HepG2 (cell line): ENCODE data around the gene STOML2. TPM values are rescaled to one million over a fixed set of nuclear protein-coding genes. Genes with fewer than 3 reads are reported as not detected.

Experiments used
- CAMTA2 ChIP-seq: sonication (generic); formaldehyde crosslinking; IDR thresholded peaks from 2 replicates; pipeline ENCODE4 v1.4.0; 2020; ENCODE audit warnings: mild to moderate bottlenecking, missing genetic modification reagents, borderline replicate concordance
- CHCHD3 ChIP-seq: sonication (generic); formaldehyde crosslinking; IDR thresholded peaks from 2 replicates; pipeline ENCODE4 v1.8.0; 2022; ENCODE audit warnings: mild to moderate bottlenecking, missing genetic modification reagents, moderate library complexity
- GATAD2A ChIP-seq: IDR thresholded peaks from 2 replicates; pipeline ENCODE4 v1.6.1; 2016
- HOXA9 ChIP-seq: sonication (generic); formaldehyde crosslinking; IDR thresholded peaks from 2 replicates; pipeline ENCODE4 v1.8.1; 2022; ENCODE audit warnings: missing genetic modification reagents, mild to moderate bottlenecking, moderate library complexity, borderline replicate concordance
- ISL2 ChIP-seq: sonication (generic); formaldehyde crosslinking; IDR thresholded peaks from 2 replicates; pipeline ENCODE4 v1.5.0; 2020; ENCODE audit warnings: missing genetic modification reagents
- JUND ChIP-seq: sonication (generic); formaldehyde crosslinking; IDR thresholded peaks from 2 replicates; pipeline ENCODE4 v1.8.0; 2022; ENCODE audit warnings: mild to moderate bottlenecking, missing genetic modification reagents
- MAZ ChIP-seq, 2 experiments: sonication (generic) in 1 of 2; formaldehyde crosslinking in 1 of 2; IDR thresholded peaks; 2 replicates each; pipeline versions ENCODE4 v1.5.0 to v1.6.1; 2012 to 2020; ENCODE audit warnings: low read depth in 2 of 2, mild to moderate bottlenecking in 2 of 2, borderline replicate concordance in 1 of 2, improper control_type of control experiment in 1 of 2, low read length in 1 of 2, missing genetic modification reagents in 1 of 2, moderate library complexity in 1 of 2
- MED1 ChIP-seq: sonication (generic); formaldehyde crosslinking; IDR thresholded peaks from 2 replicates; pipeline ENCODE4 v1.4.0; 2020; ENCODE audit warnings: missing genetic modification reagents
- RFX3 ChIP-seq: IDR thresholded peaks from 2 replicates; pipeline ENCODE4 v1.6.1; 2016; ENCODE audit warnings: missing biosample characterization, missing genetic modification reagents
- SIX1 ChIP-seq: sonication (generic); formaldehyde crosslinking; IDR thresholded peaks from 2 replicates; pipeline ENCODE4 v1.4.0; 2020; ENCODE audit warnings: missing genetic modification reagents, borderline replicate concordance
- TOPORS ChIP-seq: sonication (generic); formaldehyde crosslinking; IDR thresholded peaks from 2 replicates; pipeline ENCODE4 v1.8.0; 2023; ENCODE audit warnings: mild to moderate bottlenecking, missing genetic modification reagents
- ZFP41 ChIP-seq: sonication (generic); formaldehyde crosslinking; IDR thresholded peaks from 2 replicates; pipeline ENCODE4 v1.4.0; 2020; ENCODE audit warnings: mild to moderate bottlenecking, missing genetic modification reagents, borderline replicate concordance
- ZFY ChIP-seq: sonication (generic); formaldehyde crosslinking; IDR thresholded peaks from 2 replicates; pipeline ENCODE4 v1.4.0; 2020; ENCODE audit warnings: missing genetic modification reagents
- ZMYM3 ChIP-seq: sonication (generic); formaldehyde crosslinking; IDR thresholded peaks from 2 replicates; pipeline ENCODE4 v1.5.1; 2020; ENCODE audit warnings: mild to moderate bottlenecking, missing genetic modification reagents
- ZNF30 ChIP-seq: sonication (generic); formaldehyde crosslinking; IDR thresholded peaks from 2 replicates; pipeline ENCODE4 v1.5.0; 2020; ENCODE audit warnings: mild to moderate bottlenecking, missing genetic modification reagents
- ZNF446 ChIP-seq: sonication (generic); formaldehyde crosslinking; IDR thresholded peaks from 2 replicates; pipeline ENCODE4 v1.5.0; 2020; ENCODE audit warnings: mild to moderate bottlenecking, missing genetic modification reagents
- ZNF557 ChIP-seq: sonication (generic); formaldehyde crosslinking; IDR thresholded peaks from 2 replicates; pipeline ENCODE4 v1.4.0; 2020; ENCODE audit warnings: missing genetic modification reagents
- ZNF558 ChIP-seq: sonication (generic); formaldehyde crosslinking; IDR thresholded peaks from 2 replicates; pipeline ENCODE4 v1.9.0; 2022; ENCODE audit warnings: mild to moderate bottlenecking, missing genetic modification reagents, borderline replicate concordance
- ZNF660 ChIP-seq: sonication (generic); formaldehyde crosslinking; IDR thresholded peaks from 2 replicates; pipeline ENCODE4 v1.5.1; 2020; ENCODE audit warnings: mild to moderate bottlenecking, low read depth, missing genetic modification reagents, borderline replicate concordance
- ZNF670 ChIP-seq: sonication (generic); formaldehyde crosslinking; IDR thresholded peaks from 2 replicates; pipeline ENCODE4 v1.8.0; 2022; ENCODE audit warnings: mild to moderate bottlenecking, missing genetic modification reagents, borderline replicate concordance
- ZNF766 ChIP-seq: sonication (generic); formaldehyde crosslinking; IDR thresholded peaks from 2 replicates; pipeline ENCODE4 v1.5.0; 2020; ENCODE audit warnings: missing genetic modification reagents, borderline replicate concordance
- ZSCAN29 ChIP-seq: sonication (generic); formaldehyde crosslinking; conservative IDR thresholded peaks from 2 replicates; pipeline ENCODE4 v1.4.0; 2020; ENCODE audit warnings: mild to moderate bottlenecking, missing genetic modification reagents
- ZZZ3 ChIP-seq: sonication (generic); formaldehyde crosslinking; IDR thresholded peaks from 2 replicates; pipeline ENCODE4 v1.4.0; 2020; ENCODE audit warnings: missing genetic modification reagents, mild to moderate bottlenecking, borderline replicate concordance
- polyA plus RNA-seq, 8 experiments: library from polyadenylated mRNA; depleted of rRNA in 3 of 8; stranded (reverse) in 7 of 8; unstranded in 1 of 8; fragments of >200 nt; fragmentation: Illumina TruSeq in 4 of 8; extraction: Trizol in 4 of 8; gene quantifications; 2 replicates each; pipeline versions ENCODE4 v1.2.1 to v1.2.3, GENCODE V29; 2011 to 2016; ENCODE audit warnings: low read depth in 4 of 8, missing spikeins in 1 of 8, mixed read lengths in 1 of 8; ENCODE audit not compliant: insufficient read depth in 1 of 8
- total RNA-seq, 5 experiments: library from RNA; depleted of rRNA; stranded (reverse); fragments of >200 nt; fragmentation: Illumina TruSeq; extraction: Trizol; gene quantifications; 2 replicates each; pipeline ENCODE4 v1.2.3, GENCODE V29; 2016; ENCODE audit warnings: low read depth in 1 of 5
- TF ChIP-seq, protein P1 (sequence below): sonication (generic); formaldehyde crosslinking; IDR thresholded peaks from 2 replicates; pipeline ENCODE4 v1.8.0; 2022; ENCODE audit warnings: missing genetic modification reagents, mild to moderate bottlenecking, inconsistent platforms, borderline replicate concordance
- TF ChIP-seq, protein P2 (sequence below): sonication (generic); formaldehyde crosslinking; IDR thresholded peaks from 2 replicates; pipeline ENCODE4 v1.5.0; 2020; ENCODE audit warnings: missing genetic modification reagents
- TF ChIP-seq, protein P3 (sequence below): fragments of 450-650 bp; IDR thresholded peaks from 2 replicates; pipeline ENCODE4 v1.6.1; 2016

The STOML2 gene
- total and polyA plus RNA-seq, 2 of the 13 experiments (the other 11 are each of a cell fraction or from before 2014, with no cell fraction given) = 245 to 250 TPM

- TF ChIP-seq ZFP41 (CRISPR knock-in tag) (no peak), ZNF670 (peak; percentile 57; the same call in 1 of the 2 replicates), SIX1 (CRISPR knock-in tag) (no peak), ZSCAN29 (CRISPR knock-in tag) (peak; percentile 68; the same call in 1 of the 2 replicates), ZMYM3 (CRISPR knock-in tag) (no peak), ZNF30 (CRISPR knock-in tag) (peak; percentile 69; the same call in 1 of the 2 replicates), HOXA9 (CRISPR knock-in tag) (no peak; the same call in 1 of the 2 replicates), ZFY (CRISPR knock-in tag) (peak; percentile 99), TOPORS (peak; percentile 97), RFX3 (CRISPR knock-in tag) (no peak), CHCHD3 (CRISPR knock-in tag) (no peak), ZNF558 (CRISPR knock-in tag) (no peak; the same call in 1 of the 2 replicates), MED1 (CRISPR knock-in tag) (peak; percentile 43), ZNF557 (CRISPR knock-in tag) (peak; percentile 61; the same call in 1 of the 2 replicates), ZNF660 (no peak), CAMTA2 (CRISPR knock-in tag) (0 out of 2 replicates have a peak, but pooled peaks have one; percentile 32), GATAD2A (no peak), ZNF766 (CRISPR knock-in tag) (no peak), JUND (CRISPR knock-in tag) (no peak; the same call in 1 of the 2 replicates), ISL2 (CRISPR knock-in tag) (0 out of 2 replicates have a peak, but pooled peaks have one; percentile 45), MAZ (IDR thresholded peaks at IDR 0.05; ENCODE audit: borderline replicate concordance, low read depth, low read length) (peak; percentile 59; the same call in 1 of the 2 replicates), MAZ (CRISPR knock-in tag; IDR thresholded peaks at IDR 0.05; ENCODE audit: low read depth) (peak; percentile 84), ZNF446 (CRISPR knock-in tag) (no peak), ZZZ3 (CRISPR knock-in tag) (peak; percentile 91; the same call in 1 of the 2 replicates)
- TF ChIP-seq, protein P1, sequence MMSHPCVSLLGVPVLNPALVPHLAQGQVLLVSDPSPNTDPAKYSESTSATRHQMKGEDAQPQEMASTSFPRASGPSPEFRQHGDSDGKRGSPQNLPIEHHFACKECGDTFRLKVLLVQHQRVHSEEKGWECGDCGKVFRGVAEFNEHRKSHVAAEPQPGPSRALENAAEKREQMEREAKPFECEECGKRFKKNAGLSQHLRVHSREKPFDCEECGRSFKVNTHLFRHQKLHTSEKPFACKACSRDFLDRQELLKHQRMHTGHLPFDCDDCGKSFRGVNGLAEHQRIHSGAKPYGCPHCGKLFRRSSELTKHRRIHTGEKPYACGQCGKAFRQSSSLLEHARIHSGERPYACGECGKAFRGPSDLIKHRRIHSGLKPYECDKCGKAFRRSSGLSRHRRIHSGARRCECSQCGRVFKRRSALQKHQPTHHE (CRISPR knock-in tag) = peak; percentile 21; the same call in 1 of the 2 replicates
- TF ChIP-seq, protein P2, sequence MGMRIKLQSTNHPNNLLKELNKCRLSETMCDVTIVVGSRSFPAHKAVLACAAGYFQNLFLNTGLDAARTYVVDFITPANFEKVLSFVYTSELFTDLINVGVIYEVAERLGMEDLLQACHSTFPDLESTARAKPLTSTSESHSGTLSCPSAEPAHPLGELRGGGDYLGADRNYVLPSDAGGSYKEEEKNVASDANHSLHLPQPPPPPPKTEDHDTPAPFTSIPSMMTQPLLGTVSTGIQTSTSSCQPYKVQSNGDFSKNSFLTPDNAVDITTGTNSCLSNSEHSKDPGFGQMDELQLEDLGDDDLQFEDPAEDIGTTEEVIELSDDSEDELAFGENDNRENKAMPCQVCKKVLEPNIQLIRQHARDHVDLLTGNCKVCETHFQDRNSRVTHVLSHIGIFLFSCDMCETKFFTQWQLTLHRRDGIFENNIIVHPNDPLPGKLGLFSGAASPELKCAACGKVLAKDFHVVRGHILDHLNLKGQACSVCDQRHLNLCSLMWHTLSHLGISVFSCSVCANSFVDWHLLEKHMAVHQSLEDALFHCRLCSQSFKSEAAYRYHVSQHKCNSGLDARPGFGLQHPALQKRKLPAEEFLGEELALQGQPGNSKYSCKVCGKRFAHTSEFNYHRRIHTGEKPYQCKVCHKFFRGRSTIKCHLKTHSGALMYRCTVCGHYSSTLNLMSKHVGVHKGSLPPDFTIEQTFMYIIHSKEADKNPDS = no peak
- TF ChIP-seq, protein P3, sequence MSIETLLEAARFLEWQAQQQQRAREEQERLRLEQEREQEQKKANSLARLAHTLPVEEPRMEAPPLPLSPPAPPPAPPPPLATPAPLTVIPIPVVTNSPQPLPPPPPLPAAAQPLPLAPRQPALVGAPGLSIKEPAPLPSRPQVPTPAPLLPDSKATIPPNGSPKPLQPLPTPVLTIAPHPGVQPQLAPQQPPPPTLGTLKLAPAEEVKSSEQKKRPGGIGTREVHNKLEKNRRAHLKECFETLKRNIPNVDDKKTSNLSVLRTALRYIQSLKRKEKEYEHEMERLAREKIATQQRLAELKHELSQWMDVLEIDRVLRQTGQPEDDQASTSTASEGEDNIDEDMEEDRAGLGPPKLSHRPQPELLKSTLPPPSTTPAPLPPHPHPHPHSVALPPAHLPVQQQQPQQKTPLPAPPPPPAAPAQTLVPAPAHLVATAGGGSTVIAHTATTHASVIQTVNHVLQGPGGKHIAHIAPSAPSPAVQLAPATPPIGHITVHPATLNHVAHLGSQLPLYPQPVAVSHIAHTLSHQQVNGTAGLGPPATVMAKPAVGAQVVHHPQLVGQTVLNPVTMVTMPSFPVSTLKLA = no peak
Measured at GRCh38 chr9:35071814-35072460, 31.0 kb downstream of the STOML2 start (continued).
